GM21526 (cell line): ENCODE measurements around the gene C3orf33.
"Not testable (repeated sequence)": the region's sequence is repeated elsewhere in the genome, so short reads cannot be mapped to it uniquely, and the experiment has no call there.

ENCODE experiments used
- ATAC-seq: cut with Tn5 transposase; IDR thresholded peaks from one replicate; pipeline ENCODE4 v1.9.1; 2021; ENCODE audit warnings: moderate library complexity; ENCODE audit not compliant: unreplicated experiment, low FRiP score

The C3orf33 gene

GRCh38 chr3:155805802-155806618 is at the start of gene C3orf33:
TSS of gene C3orf33 (minus strand) at chr3:155806278. CDS start at chr3:155806252, 26 bp downstream.
- peak; percentile 97 for ATAC-seq

- peak; percentile 91 for ATAC-seq
Measured at GRCh38 chr3:155854141-155854940, 48.3 kb upstream of the C3orf33 start, which contains the start of gene SLC33A1. TSS of gene SLC33A1 (minus strand) at chr3:155854427. CDS start at chr3:155853997, 430 bp downstream.

- peak; percentile 10 for ATAC-seq
Measured at GRCh38 chr3:155853214-155854140, 47.4 kb upstream of the C3orf33 start.

- ATAC-seq, result no peak
Measured at GRCh38 chr3:155852341-155852740, 46.3 kb upstream of the C3orf33 start.

GRCh38 chr3:155849404-155849803 is 43.3 kb upstream of the C3orf33 start:
- not testable (repeated sequence) for ATAC-seq

GRCh38 chr3:155847993-155848392 is 41.9 kb upstream of the C3orf33 start:
- ATAC-seq, result no peak

- ATAC-seq, result no peak
Measured at GRCh38 chr3:155846119-155846518, 40.0 kb upstream of the C3orf33 start.

GRCh38 chr3:155843569-155843968 is 37.5 kb upstream of the C3orf33 start:
- no peak for ATAC-seq

- ATAC-seq, result no peak
Measured at GRCh38 chr3:155835341-155836071, 29.4 kb upstream of the C3orf33 start.

- not testable (repeated sequence) for ATAC-seq
Measured at GRCh38 chr3:155828490-155829098, 22.5 kb upstream of the C3orf33 start.

GRCh38 chr3:155815030-155815545 is 9.0 kb upstream of the C3orf33 start:
- no peak for ATAC-seq

- ATAC-seq, result not testable (repeated sequence)
Measured at GRCh38 chr3:155813224-155813623, 7.1 kb upstream of the C3orf33 start.

GRCh38 chr3:155809181-155809580 is 3.1 kb upstream of the C3orf33 start:
- ATAC-seq, result no peak

- no peak for ATAC-seq
Measured at GRCh38 chr3:155807823-155808222, 1.7 kb upstream of the C3orf33 start.

GRCh38 chr3:155805204-155805801 is 775 bp downstream of the C3orf33 start:
- peak; percentile 55 for ATAC-seq

GRCh38 chr3:155804323-155804722 is 1.8 kb downstream of the C3orf33 start:
- no peak for ATAC-seq

GRCh38 chr3:155792532-155792931 is 13.5 kb downstream of the C3orf33 start:
- ATAC-seq, result no peak

- ATAC-seq, result no peak
Measured at GRCh38 chr3:155791190-155791589, 14.9 kb downstream of the C3orf33 start.
